ENCODE measurements around the gene OR2AG1.

OR2AG1 gene, protein sequence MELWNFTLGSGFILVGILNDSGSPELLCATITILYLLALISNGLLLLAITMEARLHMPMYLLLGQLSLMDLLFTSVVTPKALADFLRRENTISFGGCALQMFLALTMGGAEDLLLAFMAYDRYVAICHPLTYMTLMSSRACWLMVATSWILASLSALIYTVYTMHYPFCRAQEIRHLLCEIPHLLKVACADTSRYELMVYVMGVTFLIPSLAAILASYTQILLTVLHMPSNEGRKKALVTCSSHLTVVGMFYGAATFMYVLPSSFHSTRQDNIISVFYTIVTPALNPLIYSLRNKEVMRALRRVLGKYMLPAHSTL

DNA sequence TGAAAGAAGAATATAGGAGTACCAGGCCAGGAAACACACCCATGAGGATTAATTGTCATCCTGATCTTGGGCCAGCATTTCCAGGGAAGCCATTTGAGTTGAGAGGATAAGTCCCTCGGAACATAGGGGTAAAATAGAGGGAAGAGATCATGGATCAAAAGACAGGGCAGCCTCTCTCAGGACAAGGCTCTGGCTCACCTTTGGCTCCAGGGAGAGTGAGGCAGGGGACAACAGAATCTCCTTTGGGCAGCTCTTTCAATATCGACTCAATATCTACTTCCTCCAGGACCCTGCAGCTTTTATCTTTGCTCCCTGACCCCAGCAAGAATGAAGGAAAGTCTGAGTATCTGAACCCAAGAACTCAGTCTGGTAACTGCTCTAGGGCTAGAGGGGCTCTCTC is at the start of gene OR2AG1:
Gene OR2AG1, plus strand, starts transcription at position 301 of the 400 bp plus-strand sequence. CDS start 2,018 bp downstream, outside the sequence.
- DNase-seq (ENCODE audit: low spot score) = no peak

DNA sequence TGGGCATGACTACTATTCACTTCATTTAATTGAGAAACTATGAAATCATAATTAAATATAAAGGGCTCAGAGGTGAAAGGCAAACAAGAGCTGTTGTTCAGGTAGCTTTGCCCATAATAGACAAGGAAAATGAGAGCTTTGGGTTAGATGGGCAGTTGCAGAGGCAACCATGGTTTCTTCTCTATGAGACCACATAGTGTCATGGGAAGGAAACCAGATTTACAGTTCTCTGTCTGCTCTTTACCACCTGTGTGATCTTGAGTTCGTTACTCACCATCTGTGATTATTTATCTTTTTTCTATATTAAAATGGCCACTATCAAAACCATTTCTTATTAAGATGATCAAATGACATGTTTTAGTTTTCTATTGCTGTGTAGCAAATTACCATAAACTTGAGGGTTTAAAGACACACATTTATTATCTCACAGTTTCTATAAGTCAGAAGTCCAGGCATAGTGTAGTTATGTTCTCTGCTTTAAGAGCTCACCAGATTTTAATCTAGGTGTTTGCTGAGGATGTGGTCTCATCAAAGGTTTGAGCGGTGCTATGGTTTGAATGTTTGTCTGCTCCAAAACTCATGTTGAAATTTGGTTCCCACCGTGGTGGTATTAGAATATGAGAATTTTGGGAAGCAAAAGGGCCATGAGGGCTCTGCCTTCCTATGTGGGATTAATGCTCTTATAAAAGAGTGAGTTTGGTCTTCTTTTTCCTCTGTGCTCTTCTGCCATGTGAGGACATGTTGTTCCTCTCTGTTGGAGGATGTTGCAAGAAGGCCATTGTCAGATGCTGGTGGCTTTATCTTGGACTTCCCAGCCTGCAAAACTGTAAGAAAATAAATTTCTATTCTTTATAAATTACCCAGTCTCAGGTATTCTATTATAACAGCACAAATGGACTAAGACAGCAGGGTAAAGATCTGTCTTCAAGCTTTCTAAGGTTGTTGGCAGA is 49.2 kb upstream of the OR2AG1 start:
- no peak for DNase-seq (ENCODE audit: low spot score)

DNA sequence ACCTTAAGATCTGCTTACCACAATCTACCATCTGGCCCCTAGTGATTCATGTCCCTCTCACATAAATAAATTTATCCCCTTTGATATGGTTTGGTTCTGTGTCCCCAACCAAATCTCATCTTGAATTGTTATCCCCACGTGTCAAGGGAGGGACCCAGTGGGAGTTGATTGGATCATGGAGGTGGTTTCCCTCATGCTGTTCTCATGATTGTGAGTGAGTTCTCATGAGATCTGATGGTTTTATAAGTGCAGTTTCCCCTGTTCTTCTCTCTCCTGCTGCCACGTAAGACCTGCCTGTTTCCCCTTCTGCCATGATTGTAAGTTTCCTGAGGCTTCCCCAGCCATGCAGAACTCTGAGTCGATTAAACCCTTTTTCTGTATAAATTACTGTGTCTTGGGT is 48.2 kb upstream of the OR2AG1 start:
- DNase-seq (ENCODE audit: low spot score) = no peak

DNA sequence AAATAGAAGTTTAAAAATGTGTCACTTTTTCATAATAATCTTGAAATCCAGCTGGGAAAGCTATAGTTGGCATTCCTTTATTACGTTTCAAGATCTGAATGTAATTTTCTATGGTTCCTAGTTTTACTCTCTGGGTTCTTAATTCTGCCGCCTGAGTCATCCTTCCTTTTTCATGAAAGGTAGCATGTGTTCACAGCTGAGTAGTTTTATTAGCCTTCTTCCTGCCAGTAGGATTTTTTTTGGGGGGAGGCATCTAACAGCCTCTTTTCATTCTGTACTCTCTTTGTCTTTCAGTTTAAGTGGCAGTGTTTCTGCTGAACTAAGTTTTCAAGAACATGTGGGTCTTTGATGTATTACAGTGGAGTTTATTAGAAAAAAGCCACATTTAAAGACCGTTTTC is 47.5 kb upstream of the OR2AG1 start:
- DNase-seq (ENCODE audit: low spot score) = no peak

DNA sequence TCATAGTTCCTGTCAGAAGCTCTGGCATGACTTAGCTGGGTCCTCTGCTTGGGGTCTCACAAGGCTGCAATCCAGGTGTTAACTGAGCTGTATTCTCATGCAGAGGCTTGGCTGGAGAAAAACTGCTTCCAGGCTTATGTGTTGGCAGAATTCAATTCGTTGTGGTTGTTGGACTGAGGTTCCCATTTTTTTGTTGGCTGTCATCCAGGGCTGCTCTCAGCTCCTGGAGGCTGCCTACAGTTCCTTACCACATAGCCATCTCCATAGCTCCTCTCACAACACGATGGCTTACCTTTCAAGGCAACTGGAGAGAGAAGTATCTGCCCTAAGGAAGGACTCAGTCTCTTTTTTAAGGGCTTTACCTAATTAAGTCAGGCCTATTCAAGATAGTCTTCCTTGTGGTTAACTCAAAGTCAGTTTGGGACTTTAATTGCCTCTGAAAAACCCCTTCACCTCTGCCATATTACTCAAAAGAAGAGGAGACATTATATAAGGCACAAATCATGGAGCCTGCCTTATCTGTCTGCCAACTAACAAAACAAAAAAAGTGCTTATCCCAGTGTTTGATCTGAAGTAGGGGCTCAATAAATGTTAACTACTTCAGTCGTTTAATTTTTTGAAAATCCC is 46.2 kb upstream of the OR2AG1 start:
- DNase-seq (ENCODE audit: low spot score) = no peak

DNA sequence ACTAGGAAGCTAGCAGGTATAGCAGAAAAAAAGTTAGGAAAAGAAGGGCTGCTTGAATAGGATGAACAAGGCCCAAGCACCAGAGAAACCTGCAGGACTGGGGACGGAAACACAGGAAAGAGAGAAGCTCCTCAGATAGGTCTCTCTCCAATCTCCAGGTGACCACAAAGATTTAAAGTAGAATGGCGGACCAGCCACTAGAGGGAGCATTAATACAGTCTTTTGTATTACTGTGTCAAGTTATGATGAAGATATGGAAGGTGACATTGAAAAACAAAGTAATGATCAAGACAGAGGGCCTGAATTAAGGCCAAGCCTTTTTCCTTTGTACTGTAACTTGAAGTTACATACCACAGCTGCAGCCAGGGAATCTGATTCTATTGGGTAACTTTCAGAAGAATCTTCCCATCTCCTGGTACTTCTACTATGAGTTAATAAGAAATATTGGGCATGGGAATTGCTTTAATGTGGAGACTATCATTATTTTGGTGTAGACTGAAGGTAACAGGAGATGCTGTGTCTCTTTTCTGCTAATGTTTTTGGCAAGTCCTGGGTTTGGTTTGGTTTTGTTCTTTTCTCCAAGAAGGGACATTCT is 44.9 kb upstream of the OR2AG1 start:
- DNase-seq (ENCODE audit: low spot score) = peak; percentile 48

DNA sequence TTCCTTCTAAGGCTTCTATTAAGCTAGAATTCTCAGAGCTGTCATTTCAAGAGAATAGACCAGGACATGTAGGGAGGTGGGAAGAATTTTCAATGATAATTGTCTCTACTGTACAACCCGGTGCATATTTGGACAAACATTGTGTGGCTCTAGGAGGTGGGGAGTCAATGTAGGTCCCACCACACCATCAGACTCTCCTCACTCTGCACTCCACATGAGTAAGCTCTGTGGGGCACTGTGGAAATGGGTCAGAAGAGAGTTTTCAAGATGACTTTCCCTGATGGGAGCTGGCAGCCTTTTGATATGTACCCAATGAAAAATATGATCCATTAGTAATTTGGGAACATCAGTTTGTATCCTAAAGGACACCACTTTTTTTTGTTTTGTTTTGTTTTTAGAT is 44.2 kb upstream of the OR2AG1 start:
- no peak for DNase-seq (ENCODE audit: low spot score)

DNA sequence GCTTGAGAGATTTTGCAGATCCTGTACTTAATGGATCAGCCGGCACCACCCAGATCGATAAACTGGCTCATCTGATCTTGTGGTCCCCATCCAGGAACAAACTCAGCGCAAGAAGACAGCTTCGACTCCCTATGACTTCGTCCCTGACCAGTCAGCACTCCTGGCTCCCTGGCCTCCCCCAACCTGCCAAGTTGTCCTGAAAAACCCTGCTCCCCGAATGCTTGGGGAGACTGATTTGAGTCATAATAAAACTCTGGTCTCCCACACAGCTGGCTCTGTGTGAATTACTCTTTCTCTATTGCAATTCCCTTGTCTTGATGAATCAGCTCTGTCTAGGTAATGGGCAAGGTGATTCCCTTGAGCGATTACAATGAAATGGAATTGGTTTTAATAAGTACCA is 40.6 kb upstream of the OR2AG1 start:
- no peak for DNase-seq (ENCODE audit: low spot score)

DNA sequence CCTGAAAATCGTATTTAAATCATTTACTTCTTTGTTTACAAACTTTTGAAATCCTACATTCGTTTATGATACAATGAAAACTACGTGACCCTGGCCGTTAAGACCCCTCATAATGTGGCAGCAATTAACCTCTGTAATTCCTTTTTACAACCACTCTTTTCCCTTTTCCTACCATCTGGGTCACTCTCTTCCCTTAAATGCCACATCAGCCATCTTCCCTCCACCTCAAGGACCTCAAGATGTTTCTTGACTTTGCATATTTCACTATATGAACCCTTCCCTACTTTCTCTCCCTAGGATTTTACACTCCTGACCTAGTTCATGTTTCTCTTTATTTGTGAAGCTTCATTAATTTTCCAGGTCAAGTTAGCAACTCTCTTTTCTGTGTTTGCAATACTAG is 37.8 kb upstream of the OR2AG1 start:
- DNase-seq (ENCODE audit: low spot score) = no peak

DNA sequence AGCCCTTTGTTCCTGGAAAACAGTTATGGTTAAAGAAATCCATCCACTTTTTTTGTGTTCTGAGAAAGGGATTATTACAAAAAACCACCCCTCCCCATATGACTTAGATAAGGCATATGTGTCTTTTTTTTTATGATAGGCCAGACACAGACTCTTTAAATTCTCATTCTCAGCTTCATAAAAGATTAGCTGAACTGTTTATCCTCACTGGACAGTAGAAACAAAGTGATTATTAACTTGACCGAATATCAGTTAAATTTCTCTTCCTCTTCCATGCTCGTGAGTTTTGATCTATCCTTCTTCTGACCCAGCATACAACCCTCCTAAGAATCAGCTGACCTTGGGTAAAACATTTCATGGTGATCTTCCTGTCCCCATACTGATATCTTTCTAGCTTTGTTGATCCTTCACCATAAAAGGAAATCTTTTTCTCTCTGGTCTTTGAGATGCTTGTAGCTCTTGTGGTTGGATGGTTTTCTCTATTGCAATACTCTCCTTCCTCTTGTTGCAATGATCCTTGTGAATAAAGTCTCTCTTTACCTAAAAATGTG is 37.3 kb upstream of the OR2AG1 start:
- no peak for DNase-seq (ENCODE audit: low spot score)

DNA sequence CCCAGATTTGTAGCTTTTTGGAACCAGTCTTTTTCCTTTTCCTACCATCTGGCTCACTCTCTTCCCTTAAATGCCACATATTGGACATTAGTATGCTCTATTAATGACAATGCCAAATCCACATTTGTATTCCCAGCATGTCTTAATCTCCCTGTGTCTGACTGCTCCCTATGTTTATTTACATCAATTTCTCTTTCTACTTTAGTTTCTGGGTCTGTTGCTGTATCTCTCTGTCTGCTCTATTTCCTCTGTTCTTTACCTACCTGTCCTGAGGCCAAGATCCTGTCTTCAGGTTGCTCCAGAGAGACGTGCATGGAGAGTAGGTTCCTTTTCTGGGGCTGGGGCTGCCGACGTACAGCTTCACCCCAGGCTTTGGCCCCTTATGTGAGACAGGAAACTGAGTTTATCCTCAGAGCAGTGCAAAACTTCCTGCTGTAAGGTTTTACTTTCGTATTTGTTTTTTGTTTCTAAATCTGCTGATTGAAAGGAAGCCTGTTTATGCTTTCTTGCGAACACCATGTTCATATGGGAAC is 36.7 kb upstream of the OR2AG1 start:
- DNase-seq (ENCODE audit: low spot score) = no peak

DNA sequence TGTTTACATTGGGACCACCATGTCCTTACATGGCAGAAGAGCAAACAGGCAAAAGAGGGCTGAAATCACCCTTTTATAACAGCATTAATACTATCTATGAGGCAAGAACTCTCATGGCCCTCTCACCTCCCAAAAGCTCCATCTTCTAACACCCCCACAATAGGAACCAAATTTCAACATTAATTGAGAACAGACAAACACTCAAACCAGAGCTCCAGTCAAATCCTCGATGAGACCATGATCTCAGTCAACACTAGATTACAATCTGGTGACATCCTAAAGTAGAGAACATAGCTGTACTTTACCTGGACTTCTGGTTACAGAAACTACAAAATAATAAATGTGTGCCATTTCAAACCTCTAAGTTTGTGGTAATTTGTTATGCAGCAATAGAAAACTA is 36.2 kb upstream of the OR2AG1 start:
- no peak for DNase-seq (ENCODE audit: low spot score)

DNA sequence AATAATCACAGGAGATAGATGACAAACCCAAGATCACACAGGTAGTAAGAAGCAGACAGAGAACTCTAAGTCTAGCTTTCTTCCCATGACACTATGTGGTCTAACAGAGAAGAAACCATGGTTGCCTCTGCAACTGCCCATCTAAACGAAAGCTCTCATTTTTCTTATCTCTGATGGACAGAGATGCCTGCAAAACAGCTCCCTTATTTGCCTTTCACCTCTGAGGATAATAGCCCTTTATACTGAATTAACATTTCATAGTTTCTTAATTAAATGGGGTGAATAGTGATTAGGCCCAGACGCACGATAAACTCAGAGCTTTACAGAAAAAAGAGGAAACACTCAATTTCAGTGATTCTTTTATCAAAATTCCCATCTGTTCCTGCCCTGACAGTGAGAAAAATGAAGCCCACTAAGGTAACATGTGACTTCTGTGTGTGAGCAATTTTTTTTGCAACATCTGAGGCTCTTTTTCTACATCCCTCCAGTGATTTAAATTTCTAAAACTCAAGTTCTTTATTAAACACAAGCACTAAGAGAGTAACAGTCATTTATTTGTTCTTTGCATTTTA is 35.6 kb upstream of the OR2AG1 start:
- DNase-seq (ENCODE audit: low spot score) = no peak

DNA sequence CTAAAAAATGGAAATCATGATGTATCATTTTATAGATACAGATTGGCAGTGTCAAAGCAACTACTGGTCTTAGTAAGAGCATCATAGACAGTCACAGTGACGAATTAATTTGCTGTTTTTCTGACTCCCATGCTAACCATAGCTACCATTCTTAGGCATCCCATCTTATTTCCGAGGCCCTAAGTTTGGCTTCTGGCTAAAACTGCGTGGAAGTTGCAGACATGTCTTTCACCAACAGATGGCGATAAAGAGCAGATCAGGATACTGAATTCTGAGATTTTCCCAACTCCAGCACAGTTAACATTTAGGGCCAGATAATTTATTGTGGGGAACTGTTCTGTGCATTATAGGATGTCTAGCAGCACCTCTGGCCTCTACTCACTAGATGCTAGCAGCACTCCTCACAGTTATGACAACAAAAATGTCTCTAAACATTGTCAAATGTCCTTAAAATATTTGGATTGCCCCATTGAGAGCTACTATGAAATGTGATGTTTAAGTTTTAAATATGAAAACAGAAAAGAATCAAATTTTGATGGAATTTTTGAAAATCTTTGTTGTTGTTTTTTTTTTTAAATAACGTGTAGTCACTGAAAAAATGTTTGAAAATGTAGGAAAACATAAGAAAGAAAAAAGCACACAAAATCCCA is 27.4 kb upstream of the OR2AG1 start:
- DNase-seq (ENCODE audit: low spot score) = peak; percentile 60

DNA sequence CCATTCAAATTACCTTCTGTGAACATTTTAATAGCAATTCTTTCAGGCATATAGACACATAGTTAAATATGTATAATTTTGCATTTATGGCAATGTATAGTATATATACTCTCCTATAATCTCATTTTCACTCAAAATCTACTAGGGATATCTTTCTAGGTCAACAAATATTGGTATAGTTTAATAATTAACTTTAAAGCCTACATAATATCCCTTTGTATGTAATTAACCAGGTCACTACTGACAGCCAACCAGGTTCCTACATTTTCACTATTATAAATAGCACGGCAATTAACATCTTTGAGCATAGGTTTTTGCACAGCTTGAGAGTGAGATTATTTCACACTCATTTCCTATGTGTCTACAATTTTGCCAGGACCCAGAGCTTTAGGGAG is 26.9 kb upstream of the OR2AG1 start:
- no peak for DNase-seq (ENCODE audit: low spot score)

DNA sequence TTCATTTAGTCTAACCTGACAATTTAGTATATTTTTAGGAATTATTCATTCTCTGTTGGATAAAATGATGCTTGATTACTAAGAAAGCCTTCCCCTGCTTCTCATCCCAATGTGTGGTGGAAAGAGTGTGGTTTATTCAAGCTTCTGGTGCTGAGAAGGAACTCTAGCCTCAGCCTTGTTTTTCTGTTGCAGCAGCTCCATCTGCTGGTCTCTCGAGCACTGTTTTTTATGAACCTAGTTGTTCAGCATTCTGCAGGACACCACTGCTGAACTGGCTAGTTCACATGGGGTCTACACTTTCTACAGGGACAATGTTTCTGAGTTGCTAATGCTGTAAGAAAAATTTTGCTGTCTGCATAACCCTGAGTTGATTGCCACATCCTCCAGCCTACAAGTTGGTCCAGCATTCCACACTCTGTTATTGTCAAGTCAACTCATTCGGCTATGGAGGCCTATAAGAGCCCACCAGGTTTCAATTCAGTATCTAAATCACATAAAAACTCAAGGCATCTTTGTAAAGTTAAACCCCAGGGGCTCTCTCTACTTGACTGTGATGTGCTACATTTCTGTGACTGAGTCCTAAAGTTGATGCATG is 25.4 kb upstream of the OR2AG1 start:
- DNase-seq (ENCODE audit: low spot score) = peak; percentile 59

DNA sequence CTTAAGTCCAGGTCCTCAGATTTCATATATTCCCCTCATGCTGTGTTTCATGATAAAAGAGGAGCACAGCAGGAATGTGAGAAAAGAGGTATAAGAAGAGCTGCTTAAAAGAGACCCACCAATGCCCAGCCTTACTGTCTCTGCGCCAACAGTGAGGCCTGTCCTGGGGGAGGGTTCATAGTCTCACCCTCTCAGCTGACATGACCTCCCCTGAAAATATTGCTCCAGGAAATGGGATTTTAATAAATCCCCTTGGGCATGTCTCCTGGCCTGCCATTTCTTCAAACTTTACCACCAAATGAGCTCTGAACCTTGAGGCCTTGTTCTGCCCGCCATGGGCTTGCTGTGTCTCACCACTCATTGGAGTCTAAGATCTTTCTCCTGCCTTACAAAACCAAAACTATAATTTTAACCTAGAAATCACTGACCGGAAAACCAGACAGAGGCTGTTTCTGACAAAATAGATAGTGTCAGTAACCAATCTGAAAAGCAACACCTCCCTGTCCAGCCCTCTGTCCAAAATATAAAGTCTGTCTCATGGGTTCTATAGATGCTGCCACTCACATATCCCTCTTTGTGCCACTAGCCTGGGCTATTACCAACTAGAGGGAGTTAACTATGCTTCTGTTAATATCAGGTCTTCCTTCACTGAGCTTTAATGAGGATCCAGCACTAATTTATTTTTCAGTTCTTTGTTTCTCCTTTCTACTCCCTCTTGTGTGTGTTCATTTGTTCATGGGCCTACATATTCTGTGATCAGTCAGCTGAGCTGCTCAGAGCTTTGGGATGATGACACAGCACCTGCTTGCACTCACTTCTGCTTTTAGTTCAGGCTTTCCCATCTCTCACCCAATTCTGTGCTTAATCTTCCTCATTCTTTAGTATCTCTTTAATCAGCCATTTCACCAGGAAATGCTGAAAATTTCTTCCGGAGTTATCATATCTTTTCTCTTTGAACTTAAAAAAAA is 10.6 kb upstream of the OR2AG1 start, which contains the start of gene OR2AG2:
Gene OR2AG2, minus strand, starts transcription at position 51 of the 968 bp plus-strand sequence. CDS start 3,019 bp downstream, outside the sequence.
- DNase-seq (ENCODE audit: low spot score) = no peak

DNA sequence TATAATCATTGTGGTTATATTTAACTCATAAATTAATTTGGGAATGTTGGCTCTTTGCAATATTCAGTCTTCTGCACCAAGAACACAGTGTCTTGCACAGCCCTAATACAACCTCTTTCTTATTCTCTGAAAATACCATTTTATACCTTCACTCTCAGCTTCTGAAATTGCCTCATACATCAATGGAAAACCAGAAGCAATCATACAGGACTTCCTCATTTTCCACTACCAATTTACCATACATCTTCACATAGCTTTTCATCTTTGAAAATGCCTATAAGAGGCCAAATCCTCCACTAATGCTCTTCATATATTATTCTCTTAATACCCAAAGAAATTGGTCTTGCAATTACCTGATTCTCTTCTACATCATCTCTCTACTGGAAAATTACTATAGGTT is 4.3 kb upstream of the OR2AG1 start:
- DNase-seq (ENCODE audit: low spot score) = no peak

DNA sequence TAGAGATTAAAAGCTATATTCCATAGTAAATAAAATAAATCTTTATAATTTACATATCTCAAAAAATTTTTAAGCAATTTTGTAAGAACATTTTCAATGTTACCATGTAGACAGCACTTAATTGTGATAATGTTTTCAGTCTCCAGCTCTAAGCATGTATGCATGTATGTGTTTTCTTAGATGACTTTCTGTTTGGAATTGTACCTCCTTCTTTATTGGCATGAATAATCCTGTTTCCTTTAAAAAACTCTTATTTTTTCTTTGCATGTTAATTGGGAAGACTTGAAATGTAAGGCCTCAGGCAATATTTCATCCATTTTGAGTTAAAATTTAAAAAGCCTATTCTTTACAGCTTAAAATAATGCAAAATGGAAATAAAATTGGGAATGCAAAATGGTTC is 2.0 kb upstream of the OR2AG1 start:
- no peak for DNase-seq (ENCODE audit: low spot score)
